ENCODE data around the gene MYO10. TPM values are rescaled to one million over a fixed set of nuclear protein-coding genes. Genes with fewer than 3 reads are reported as not detected.

Gene MYO10
- total and polyA plus RNA-seq, 2 donors (not counting 3 experiments of a cell fraction or from before 2014, with no cell fraction given), result 36.0 to 148 TPM

DNA sequence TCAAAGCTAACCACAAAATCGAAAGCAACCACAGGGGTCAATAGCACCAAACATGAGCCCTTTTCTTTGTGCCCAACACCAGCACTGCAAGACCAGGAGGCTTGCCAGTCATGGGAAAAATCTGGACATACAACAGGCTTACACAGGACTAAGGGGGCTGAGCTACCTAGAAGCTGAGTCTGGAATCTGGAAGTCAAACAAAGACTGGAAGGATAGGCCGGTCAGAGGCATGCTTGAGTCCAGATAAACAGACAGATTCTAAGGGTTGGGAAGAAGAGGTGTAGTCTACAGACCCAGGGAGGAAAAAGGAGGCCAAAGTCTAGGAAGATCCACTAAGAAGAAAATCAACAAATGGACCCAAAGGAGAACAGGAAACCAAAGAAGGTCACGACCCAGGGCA is 73.3 kb downstream of the MYO10 start:
- Histone ChIP-seq H3K36me3 (ENCODE audit: control insufficient read depth in 2 of 2, extremely low read depth in 1 of 2, insufficient read depth in 2 of 2, low read length in 2 of 2) (peaks cover 2 to 8% of the 10 kb centered on the region in 2 experiments), H3K27me3 (ENCODE audit: control insufficient read depth in 2 of 2, insufficient read depth in 2 of 2, low read length in 2 of 2) (no peaks in the 10 kb centered on the region), H3K9me1 (replicated peaks; ENCODE audit: control insufficient read depth, extremely low read depth, insufficient read depth, low read length) (no peaks in the 10 kb centered on the region), H3K9me3 (replicated peaks; ENCODE audit: control insufficient read depth, insufficient read depth, low read length) (no peaks in the 10 kb centered on the region), H3K4me1 (ENCODE audit: control insufficient read depth, extremely low read depth, insufficient read depth, low read length) (no peaks in the 10 kb centered on the region), H2AFZ (ENCODE audit: low read depth, low read length) (no peak overlapping the region), H4K20me1 (replicated peaks; ENCODE audit: control insufficient read depth, extremely low read depth, insufficient read depth, low read length) (peaks cover 10% of the 10 kb centered on the region), H3K9ac (replicated peaks; ENCODE audit: extremely low read depth, insufficient read depth, low read length) (no peak overlapping the region), H3K27ac (ENCODE audit: insufficient read depth, low read depth, low read length) (no peak overlapping the region), H3K4me3 (replicated peaks in 1 of 3; ENCODE audit: insufficient read depth in 1 of 3, low read depth in 1 of 3, low read length in 3 of 3) (no peak overlapping the region), H3K4me2 (ENCODE audit: insufficient read depth, low read length) (no peak overlapping the region), H3K79me2 (ENCODE audit: control insufficient read depth, insufficient read depth, low read length) (peaks cover 99% of the 10 kb centered on the region)
- no peak for FAIRE-seq
- intact Hi-C loops (cut with micrococcal nuclease), result no loop called here
- CTCF ChIA-PET, result interaction anchor here (2.9 kb wide), 1 partner anchor 327 kb away, joined by 14 read pairs; no protein-coding TSS in a partner anchor
- no peak for DNase-seq (ENCODE audit: low read depth, low spot score)
- TF ChIP-seq, protein P1, sequence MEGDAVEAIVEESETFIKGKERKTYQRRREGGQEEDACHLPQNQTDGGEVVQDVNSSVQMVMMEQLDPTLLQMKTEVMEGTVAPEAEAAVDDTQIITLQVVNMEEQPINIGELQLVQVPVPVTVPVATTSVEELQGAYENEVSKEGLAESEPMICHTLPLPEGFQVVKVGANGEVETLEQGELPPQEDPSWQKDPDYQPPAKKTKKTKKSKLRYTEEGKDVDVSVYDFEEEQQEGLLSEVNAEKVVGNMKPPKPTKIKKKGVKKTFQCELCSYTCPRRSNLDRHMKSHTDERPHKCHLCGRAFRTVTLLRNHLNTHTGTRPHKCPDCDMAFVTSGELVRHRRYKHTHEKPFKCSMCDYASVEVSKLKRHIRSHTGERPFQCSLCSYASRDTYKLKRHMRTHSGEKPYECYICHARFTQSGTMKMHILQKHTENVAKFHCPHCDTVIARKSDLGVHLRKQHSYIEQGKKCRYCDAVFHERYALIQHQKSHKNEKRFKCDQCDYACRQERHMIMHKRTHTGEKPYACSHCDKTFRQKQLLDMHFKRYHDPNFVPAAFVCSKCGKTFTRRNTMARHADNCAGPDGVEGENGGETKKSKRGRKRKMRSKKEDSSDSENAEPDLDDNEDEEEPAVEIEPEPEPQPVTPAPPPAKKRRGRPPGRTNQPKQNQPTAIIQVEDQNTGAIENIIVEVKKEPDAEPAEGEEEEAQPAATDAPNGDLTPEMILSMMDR (IDR thresholded peaks at IDR 0.05; ENCODE audit: extremely low read depth in 1 of 2, insufficient read depth in 1 of 2, low read depth in 1 of 2, low read length in 2 of 2), result no peak
- TF ChIP-seq POLR2AphosphoS5 (IDR thresholded peaks at IDR 0.05; ENCODE audit: insufficient read depth, low read depth, low read length) (no peak), FOS (IDR thresholded peaks at IDR 0.05; ENCODE audit: borderline replicate concordance, insufficient read depth, low read length) (no peak), JUN (IDR thresholded peaks at IDR 0.05; ENCODE audit: borderline replicate concordance, insufficient read depth, insufficient read length, low read depth) (no peak), GATA2 (IDR thresholded peaks at IDR 0.05; ENCODE audit: insufficient read depth, insufficient read length, low read depth, low read length) (no peak)
- TF ChIP-seq, protein P2, sequence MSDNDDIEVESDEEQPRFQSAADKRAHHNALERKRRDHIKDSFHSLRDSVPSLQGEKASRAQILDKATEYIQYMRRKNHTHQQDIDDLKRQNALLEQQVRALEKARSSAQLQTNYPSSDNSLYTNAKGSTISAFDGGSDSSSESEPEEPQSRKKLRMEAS (IDR thresholded peaks at IDR 0.05; ENCODE audit: insufficient read depth, insufficient read length), result no peak
- no TSS peak for BruUV-seq (replicated peaks)
- dilution Hi-C loops (cut with MboI; ENCODE audit: extremely low pct_ligation_motif_present, low sequenced_read_pairs), result no loop called here
- POLR2A ChIA-PET, result interaction anchor here (0.6 to 0.7 kb wide), 2 partner anchors 183 to 194 kb away, joined by 3 read pairs; no protein-coding TSS in a partner anchor
